GM12878 (cell line): ENCODE results near the gene CARD10. TPM values are rescaled to one million over a fixed set of nuclear protein-coding genes. Genes with fewer than 3 reads are reported as not detected.

Source experiments
- ATAC-seq: fragments of 200-7000 bp; cut with Tn5 transposase; 3 replicates; pipeline ENCODE4 v1.9.1; 2020; ENCODE audit warnings: mild to moderate bottlenecking, moderate library complexity
- BruUV-seq: library from RNA; stranded (reverse); fragments of 400-500 nt; replicated peaks from 2 replicates; lab custom pipeline; 2021; lab: Mats Ljungman, UMichigan
- CTCF ChIA-PET: fragments of 300-600 bp; sonication (Branson Sonifier 250); formaldehyde crosslinking; extraction: SDS; loops from one replicate; lab custom pipeline; 2021; ENCODE audit warnings: inconsistent platforms; lab: Yijun Ruan, JAX
- POLR2A ChIA-PET: fragments of 350-600 bp; formaldehyde crosslinking; extraction: SDS; loops from one replicate; lab custom pipeline; 2021; ENCODE audit warnings: inconsistent platforms; lab: Charles Lee
- RAD21 ChIA-PET: fragments of 300-600 bp; sonication (Branson Sonifier 250); formaldehyde crosslinking; loops from one replicate; lab custom pipeline; 2023; ENCODE audit warnings: antibody characterized with exemption; ENCODE audit not compliant: unreplicated experiment; lab: Charles Lee
- SMC1A ChIA-PET: fragments of 300-600 bp; sonication (Branson Sonifier 250); formaldehyde crosslinking; loops from one replicate; lab custom pipeline; 2023; ENCODE audit not compliant: unreplicated experiment, uncharacterized antibody; lab: Charles Lee
- DNase-seq: peaks from one replicate; pipeline ENCODE4 v3.0.0-alpha.2; 2011; ENCODE audit warnings: low read depth, low spot score
- FAIRE-seq: peaks from 3 replicates; lab custom pipeline; 2011; peaks lifted over from hg19 to GRCh38; lab: Jason Lieb, UNC
- H2AFZ ChIP-seq: 2 replicates; pipeline ENCODE4 v1.6.0; 2011; ENCODE audit warnings: low read depth, low read length, control low read depth; ENCODE audit not compliant: control insufficient read depth
- H3K27ac ChIP-seq: 2 replicates; pipeline ENCODE4 v1.5.1; 2011; ENCODE audit warnings: control low read depth; ENCODE audit not compliant: control insufficient read depth, insufficient read depth
- H3K27me3 ChIP-seq, 2 experiments: replicated peaks in 1 of 2; 2 replicates each; pipeline versions ENCODE4 v1.6.0 to v1.6.1; 2011; ENCODE audit warnings: low read length in 1 of 2; ENCODE audit not compliant: control insufficient read depth in 2 of 2, insufficient read depth in 2 of 2
- H3K36me3 ChIP-seq, 2 experiments: 2 replicates each; pipeline ENCODE4 v1.5.1; 2011; ENCODE audit warnings: low read length in 1 of 2; ENCODE audit not compliant: control insufficient read depth in 2 of 2, insufficient read depth in 2 of 2
- H3K4me1 ChIP-seq: 2 replicates; pipeline ENCODE4 v1.6.1; 2011; ENCODE audit warnings: mild to moderate bottlenecking, low read length, moderate library complexity, mixed read lengths; ENCODE audit not compliant: control insufficient read depth, insufficient read depth
- H3K4me2 ChIP-seq: 2 replicates; pipeline ENCODE4 v1.6.0; 2011; ENCODE audit warnings: control low read depth; ENCODE audit not compliant: control insufficient read depth, insufficient read depth
- H3K4me3 ChIP-seq: fragments of 200-600 bp; sonication (generic); 2 replicates; pipeline ENCODE4 v1.5.1; 2016
- H3K79me2 ChIP-seq: 2 replicates; pipeline ENCODE4 v1.6.0; 2011; ENCODE audit warnings: low read length; ENCODE audit not compliant: control insufficient read depth, insufficient read depth
- H3K9ac ChIP-seq: 2 replicates; pipeline ENCODE4 v1.8.0; 2011; ENCODE audit warnings: low read length, control low read depth, mixed read lengths; ENCODE audit not compliant: control insufficient read depth, insufficient read depth
- H3K9me3 ChIP-seq: replicated peaks from 3 replicates; pipeline ENCODE4 v1.5.1; 2011; ENCODE audit warnings: mild to moderate bottlenecking, low read length; ENCODE audit not compliant: control insufficient read depth, insufficient read depth
- H4K20me1 ChIP-seq: 2 replicates; pipeline ENCODE4 v1.6.0; 2011; ENCODE audit not compliant: control insufficient read depth, insufficient read depth
- CREB1 ChIP-seq: IDR thresholded peaks from 2 replicates; pipeline ENCODE4 v1.6.1; 2012; ENCODE audit warnings: low read depth, mild to moderate bottlenecking, inconsistent platforms
- ETV6 ChIP-seq, 2 experiments: fragments of 450-650 bp in 1 of 2; IDR thresholded peaks in 1 of 2; conservative IDR thresholded peaks in 1 of 2; 2 replicates each; pipeline ENCODE4 v1.6.1; 2014; ENCODE audit warnings: antibody characterized with exemption in 1 of 2, borderline replicate concordance in 1 of 2, low read depth in 1 of 2, mild to moderate bottlenecking in 1 of 2, moderate library complexity in 1 of 2
- MTA2 ChIP-seq: fragments of 450-650 bp; IDR thresholded peaks from 2 replicates; pipeline ENCODE4 v1.6.1; 2016; ENCODE audit warnings: low read depth, mild to moderate bottlenecking, moderate library complexity
- NFYA ChIP-seq: IDR thresholded peaks from 2 replicates; pipeline ENCODE4 v1.6.1; 2011; ENCODE audit warnings: low read depth, mild to moderate bottlenecking, low read length, improper control_type of control experiment, borderline replicate concordance
- WGBS: methylation state at CpG from one replicate; pipeline ENCODE4 v1.1.6; 2016; ENCODE audit warnings: low lambda C conversion rate; ENCODE audit not compliant: insufficient replicate concordance, insufficient coverage; ENCODE audit errors: missing lambda C conversion rate; 5-methylcytosine and 5-hydroxymethylcytosine counted together
- in situ Hi-C: fragments of 300-500 bp; cut with MboI; formaldehyde crosslinking; loops from 9 replicates; pipeline ENCODE4 v1.14.3; 2018; ENCODE audit warnings: mixed read lengths
- intact Hi-C: fragments of 100-400 bp; cut with micrococcal nuclease; formaldehyde crosslinking; loops from one replicate; pipeline ENCODE4 v1.14.2; 2022; ENCODE audit not compliant: unreplicated experiment
- polyA plus RNA-seq, 11 experiments: library from polyadenylated mRNA; depleted of rRNA in 4 of 11; unstranded in 6 of 11; stranded (reverse) in 5 of 11; fragments of >200 nt; fragmentation: Nextera tagmentation in 4 of 11; fragmentation: Illumina TruSeq in 1 of 11; extraction: Ambion mirVana in 4 of 11; extraction: Trizol in 1 of 11; gene quantifications; 1 replicate in 1 of 11; 2 replicates in 10 of 11; pipeline versions ENCODE4 v1.2.1 to v1.2.3, GENCODE V29; 2011 to 2016; ENCODE audit warnings: inconsistent platforms in 2 of 11, missing spikeins in 2 of 11, low read depth in 1 of 11
- total RNA-seq, 4 experiments: library from RNA; depleted of rRNA in 3 of 4; stranded (reverse); fragments of >200 nt in 3 of 4; fragmentation: Illumina TruSeq in 1 of 4; extraction: Trizol in 1 of 4; gene quantifications; 2 replicates each; pipeline versions ENCODE4 v1.2.1 to v1.2.3, GENCODE V29; 2013 to 2021
- TF ChIP-seq, protein P1 (sequence below): IDR thresholded peaks from 2 replicates; pipeline ENCODE4 v1.6.1; 2012; ENCODE audit warnings: low read depth, low read length, improper control_type of control experiment

CARD10 gene
- total and polyA plus RNA-seq, 10 of the 15 experiments (the other 5 are each of a cell fraction or from before 2014, with no cell fraction given): 0.08 to 0.10 (median 0.10) TPM; not detected in 7

DNA sequence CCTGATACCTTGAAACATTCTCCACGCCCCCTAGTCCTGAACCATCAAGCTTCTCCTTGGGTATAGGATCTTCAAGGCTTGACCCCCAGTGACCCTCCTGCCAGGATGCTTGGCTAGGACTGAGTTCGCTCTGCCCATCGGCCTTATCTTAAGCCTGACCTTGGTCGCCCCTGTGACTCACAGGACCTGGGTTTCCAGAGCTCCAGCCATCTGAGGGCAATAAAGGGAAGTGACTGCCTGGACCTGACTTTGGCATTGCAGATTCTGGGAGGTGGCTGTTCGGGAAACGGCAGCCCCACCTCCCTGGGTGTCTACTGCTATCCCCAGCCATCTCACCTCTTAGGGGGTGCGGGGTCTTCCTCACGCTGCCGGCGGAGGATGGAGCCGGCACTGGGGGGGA is 15.4 kb downstream of the CARD10 start (continued):
- TF ChIP-seq, protein P1, sequence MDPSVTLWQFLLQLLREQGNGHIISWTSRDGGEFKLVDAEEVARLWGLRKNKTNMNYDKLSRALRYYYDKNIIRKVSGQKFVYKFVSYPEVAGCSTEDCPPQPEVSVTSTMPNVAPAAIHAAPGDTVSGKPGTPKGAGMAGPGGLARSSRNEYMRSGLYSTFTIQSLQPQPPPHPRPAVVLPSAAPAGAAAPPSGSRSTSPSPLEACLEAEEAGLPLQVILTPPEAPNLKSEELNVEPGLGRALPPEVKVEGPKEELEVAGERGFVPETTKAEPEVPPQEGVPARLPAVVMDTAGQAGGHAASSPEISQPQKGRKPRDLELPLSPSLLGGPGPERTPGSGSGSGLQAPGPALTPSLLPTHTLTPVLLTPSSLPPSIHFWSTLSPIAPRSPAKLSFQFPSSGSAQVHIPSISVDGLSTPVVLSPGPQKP: no peak
- TF ChIP-seq, all 136 proteins: peak for 0

DNA sequence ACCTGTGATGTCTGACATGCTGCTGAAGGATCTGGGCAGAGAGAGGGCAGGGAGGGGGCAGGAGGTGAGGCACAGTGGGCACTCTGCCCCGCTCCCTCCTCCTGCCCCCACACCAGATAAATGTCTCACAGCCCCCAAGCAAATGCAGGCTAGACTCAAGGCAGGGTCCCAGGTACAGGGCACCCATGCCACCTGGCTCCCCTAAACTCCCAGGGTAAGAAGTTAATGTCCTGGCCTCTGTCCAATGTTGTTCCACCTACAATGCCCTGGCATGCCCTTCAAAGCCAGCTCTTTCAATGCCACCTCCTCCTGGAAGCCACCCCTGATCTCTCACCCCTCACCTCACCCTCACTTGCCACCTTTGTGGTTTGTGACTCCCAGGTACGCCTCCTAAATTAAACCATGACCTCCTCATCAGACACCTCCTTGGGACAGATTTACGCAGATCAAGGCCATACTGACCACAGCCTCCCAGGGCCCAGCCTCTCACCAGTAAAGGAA is 16.0 kb downstream of the CARD10 start:
- BruUV-seq: no TSS peak
- no peak for ATAC-seq
- RAD21 ChIA-PET: no interaction called here
- no peak overlapping the region for H3K4me2 ChIP-seq
- intact Hi-C loops: no loop called here
- peaks cover 0 to 3% of the 10 kb centered on the region in 2 experiments; a peak in 2 of 4 replicates for H3K27me3 ChIP-seq
- no peaks in the 10 kb centered on the region for H3K36me3 ChIP-seq
- H3K9me3 ChIP-seq: no peaks in the 10 kb centered on the region
- TF ChIP-seq ETV6 (conservative IDR thresholded peaks at IDR 0.05 in 1 of 2, IDR thresholded peaks at IDR 0.05 in 1 of 2; ENCODE audit: borderline replicate concordance in 1 of 2, low read depth in 1 of 2) (no peak), NFYA (no peak), CREB1 (no peak), MTA2 (no peak)
- TF ChIP-seq, all 136 proteins: peak for 0
- WGBS: 32% methylated on average over 3 of the region's 3 CpGs
- Histone ChIP-seq H2AFZ (no peak overlapping the region), H4K20me1 (no peaks in the 10 kb centered on the region), H3K9ac (no peak overlapping the region), H3K27ac (no peak overlapping the region), H3K4me1 (no peaks in the 10 kb centered on the region), H3K4me3 (no peak overlapping the region), H3K79me2 (no peaks in the 10 kb centered on the region)
- FAIRE-seq (no peak), DNase-seq (no peak)
- in situ Hi-C loops: no loop called here
- SMC1A ChIA-PET: no interaction called here
- POLR2A ChIA-PET: no interaction called here
- CTCF ChIA-PET: no interaction called here
